Measurements from ENCODE around the gene WWC1. TPM values are rescaled to one million over a fixed set of nuclear protein-coding genes. Genes with fewer than 3 reads are reported as not detected.

The WWC1 gene
- total RNA-seq, 2 experiments from 2014 or later: 1.0 to 1.3 TPM

- Mint-ChIP-seq H3K27me3 (no peaks in the 10 kb centered on the region), H3K4me3 (no peak overlapping the region), H3K9me3 (no peaks in the 10 kb centered on the region), H3K27ac (no peak overlapping the region), H3K36me3 (ENCODE audit: low read depth) (no peaks in the 10 kb centered on the region), H3K4me1 (ENCODE audit: low read depth) (no peaks in the 10 kb centered on the region)
- no peak for ATAC-seq (ENCODE audit: poor library complexity)
- ChIA-PET POLR2A (no interaction called here), CTCF (no interaction called here)
- Histone ChIP-seq H3K27me3 (ENCODE audit: control insufficient read depth in 1 of 2, insufficient read depth in 2 of 2, low read length in 2 of 2) (no peaks in the 10 kb centered on the region), H3K27ac (ENCODE audit: low read depth in 1 of 2, low read length in 2 of 2) (no peak overlapping the region), H3K4me1 (ENCODE audit: insufficient read depth, low read length) (no peaks in the 10 kb centered on the region), H3K9me3 (ENCODE audit: control insufficient read depth in 1 of 2, insufficient read depth in 1 of 2, low read length in 2 of 2) (no peaks in the 10 kb centered on the region), H3K4me3 (ENCODE audit: low read length) (no peak overlapping the region), H3K36me3 (ENCODE audit: insufficient read depth, low read length) (no peaks in the 10 kb centered on the region)
- TF ChIP-seq CTCF (IDR thresholded peaks at IDR 0.05): no peak
- DNase-seq: no peak
- intact Hi-C loops (cut with DNase I, micrococcal nuclease): no loop called here
Measured at GRCh38 chr5:168301593-168302390, 10.3 kb downstream of the WWC1 start.

GRCh38 chr5:168302785-168303184 lies 11.3 kb downstream of the WWC1 start:
- POLR2A ChIA-PET: no interaction called here
- Mint-ChIP-seq H3K9me3 (no peaks in the 10 kb centered on the region), H3K27ac (no peak overlapping the region), H3K27me3 (no peaks in the 10 kb centered on the region), H3K4me3 (no peak overlapping the region), H3K36me3 (ENCODE audit: low read depth) (no peaks in the 10 kb centered on the region), H3K4me1 (ENCODE audit: low read depth) (no peaks in the 10 kb centered on the region)
- H3K9me3 ChIP-seq (ENCODE audit: control insufficient read depth in 1 of 2, insufficient read depth in 1 of 2, low read length in 2 of 2): no peaks in the 10 kb centered on the region
- no peak for TF ChIP-seq CTCF (IDR thresholded peaks at IDR 0.05)
- no peak overlapping the region for H3K27ac ChIP-seq (ENCODE audit: low read depth in 1 of 2, low read length in 2 of 2)
- H3K4me3 ChIP-seq (ENCODE audit: low read length): no peak overlapping the region
- no peaks in the 10 kb centered on the region for H3K27me3 ChIP-seq (ENCODE audit: control insufficient read depth in 1 of 2, insufficient read depth in 2 of 2, low read length in 2 of 2)
- no peaks in the 10 kb centered on the region for H3K36me3 ChIP-seq (ENCODE audit: insufficient read depth, low read length)
- intact Hi-C loops (cut with DNase I, micrococcal nuclease): no loop called here
- CTCF ChIA-PET: no interaction called here
- no peak for ATAC-seq (ENCODE audit: poor library complexity)
- DNase-seq: no peak
- no peaks in the 10 kb centered on the region for H3K4me1 ChIP-seq (ENCODE audit: insufficient read depth, low read length)

- Mint-ChIP-seq H3K36me3 (ENCODE audit: low read depth) (no peaks in the 10 kb centered on the region), H3K4me3 (no peak overlapping the region), H3K4me1 (ENCODE audit: low read depth) (no peaks in the 10 kb centered on the region), H3K27ac (no peak overlapping the region), H3K27me3 (no peaks in the 10 kb centered on the region), H3K9me3 (no peaks in the 10 kb centered on the region)
- no peak for ATAC-seq (ENCODE audit: poor library complexity)
- intact Hi-C loops (cut with DNase I, micrococcal nuclease): no loop called here
- TF ChIP-seq CTCF (IDR thresholded peaks at IDR 0.05): no peak
- no peaks in the 10 kb centered on the region for H3K27me3 ChIP-seq (ENCODE audit: control insufficient read depth in 1 of 2, insufficient read depth in 2 of 2, low read length in 2 of 2)
- no peak overlapping the region for H3K4me3 ChIP-seq (ENCODE audit: low read length)
- ChIA-PET CTCF (no interaction called here), POLR2A (no interaction called here)
- H3K27ac ChIP-seq (ENCODE audit: low read depth in 1 of 2, low read length in 2 of 2): no peak overlapping the region
- H3K4me1 ChIP-seq (ENCODE audit: insufficient read depth, low read length): no peaks in the 10 kb centered on the region
- no peak for DNase-seq
- no peaks in the 10 kb centered on the region for H3K36me3 ChIP-seq (ENCODE audit: insufficient read depth, low read length)
- H3K9me3 ChIP-seq (ENCODE audit: control insufficient read depth in 1 of 2, insufficient read depth in 1 of 2, low read length in 2 of 2): no peaks in the 10 kb centered on the region
Measured at GRCh38 chr5:168303393-168304025, 12.1 kb downstream of the WWC1 start.
